Testis (tissue), 2 donors: ENCODE results near the gene SPG7.

ENCODE experiments used
- POLR2A ChIP-seq: fragments of 450-650 bp; IDR thresholded peaks from one replicate; pipeline ENCODE4 v1.6.1; 2017; ENCODE audit warnings: antibody characterized with exemption, mild to moderate bottlenecking, moderate library complexity
- TF ChIP-seq, protein P1 (sequence below), 3 experiments: fragments of 450-650 bp in 2 of 3; fragments of 200-600 bp in 1 of 3; sonication (generic) in 1 of 3; IDR thresholded peaks; one replicate each; pipeline ENCODE4 v1.5.1; 2016 to 2019; ENCODE audit warnings: antibody characterized with exemption in 3 of 3, mild to moderate bottlenecking in 2 of 3, moderate library complexity in 1 of 3

GRCh38 chr16:89584768-89585549 is 76.8 kb downstream of the SPG7 start:
- no peak for TF ChIP-seq POLR2A
- TF ChIP-seq, protein P1, sequence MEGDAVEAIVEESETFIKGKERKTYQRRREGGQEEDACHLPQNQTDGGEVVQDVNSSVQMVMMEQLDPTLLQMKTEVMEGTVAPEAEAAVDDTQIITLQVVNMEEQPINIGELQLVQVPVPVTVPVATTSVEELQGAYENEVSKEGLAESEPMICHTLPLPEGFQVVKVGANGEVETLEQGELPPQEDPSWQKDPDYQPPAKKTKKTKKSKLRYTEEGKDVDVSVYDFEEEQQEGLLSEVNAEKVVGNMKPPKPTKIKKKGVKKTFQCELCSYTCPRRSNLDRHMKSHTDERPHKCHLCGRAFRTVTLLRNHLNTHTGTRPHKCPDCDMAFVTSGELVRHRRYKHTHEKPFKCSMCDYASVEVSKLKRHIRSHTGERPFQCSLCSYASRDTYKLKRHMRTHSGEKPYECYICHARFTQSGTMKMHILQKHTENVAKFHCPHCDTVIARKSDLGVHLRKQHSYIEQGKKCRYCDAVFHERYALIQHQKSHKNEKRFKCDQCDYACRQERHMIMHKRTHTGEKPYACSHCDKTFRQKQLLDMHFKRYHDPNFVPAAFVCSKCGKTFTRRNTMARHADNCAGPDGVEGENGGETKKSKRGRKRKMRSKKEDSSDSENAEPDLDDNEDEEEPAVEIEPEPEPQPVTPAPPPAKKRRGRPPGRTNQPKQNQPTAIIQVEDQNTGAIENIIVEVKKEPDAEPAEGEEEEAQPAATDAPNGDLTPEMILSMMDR (IDR thresholded peaks at IDR 0.05): no peak
